ENCODE data around the gene RECK. TPM values are rescaled to one million over a fixed set of nuclear protein-coding genes. Genes with fewer than 3 reads are reported as not detected.

The RECK gene
- total RNA-seq, 1 experiment from 2014 or later: 13.2 TPM

DNA sequence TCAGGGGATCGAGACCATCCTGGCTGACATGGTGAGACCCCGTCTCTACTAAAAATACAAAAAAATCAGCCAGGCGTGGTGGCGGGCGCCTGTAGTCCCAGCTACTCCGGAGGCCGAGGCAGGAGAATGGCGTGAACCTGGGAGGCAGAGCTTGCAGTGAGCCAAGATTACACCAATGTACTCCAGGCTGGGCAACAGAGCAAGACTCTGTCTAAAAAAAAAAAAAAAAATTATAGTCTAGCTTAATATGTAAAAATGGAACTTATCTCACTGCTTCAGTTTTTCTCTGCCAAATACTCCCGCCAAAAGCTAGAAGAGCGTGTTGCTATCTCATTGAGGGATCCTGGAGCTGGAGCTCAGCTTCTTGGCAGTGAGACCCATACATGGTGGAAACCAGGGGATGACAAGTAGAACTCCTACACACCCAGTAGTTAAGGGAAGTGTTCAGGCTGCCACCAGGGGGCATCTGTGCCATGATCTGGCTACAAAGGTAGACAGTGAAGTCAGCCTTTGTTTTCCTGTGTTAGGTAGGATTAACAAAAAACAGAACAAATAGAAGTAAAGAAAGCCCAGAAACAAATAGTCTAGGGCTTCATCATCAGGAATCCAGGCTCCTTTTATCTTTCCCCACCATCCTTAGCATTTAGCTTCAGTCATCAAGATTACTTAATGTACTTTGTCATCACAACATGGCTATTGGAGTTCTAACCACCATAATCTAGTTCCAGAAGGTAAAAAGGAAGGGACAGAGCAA, 66.2 kb downstream of the RECK start:
- no peak overlapping the region for H3K27ac ChIP-seq (ENCODE audit: low read length)
- TF ChIP-seq TCF7L2 (IDR thresholded peaks at IDR 0.05; ENCODE audit: low read depth, low read length) (no peak), SIN3A (IDR thresholded peaks at IDR 0.05; ENCODE audit: borderline replicate concordance, insufficient read depth, low read depth, low read length) (no peak), POLR2AphosphoS5 (IDR thresholded peaks at IDR 0.05; ENCODE audit: low read depth, low read length) (no peak)
- TF ChIP-seq, protein P1, sequence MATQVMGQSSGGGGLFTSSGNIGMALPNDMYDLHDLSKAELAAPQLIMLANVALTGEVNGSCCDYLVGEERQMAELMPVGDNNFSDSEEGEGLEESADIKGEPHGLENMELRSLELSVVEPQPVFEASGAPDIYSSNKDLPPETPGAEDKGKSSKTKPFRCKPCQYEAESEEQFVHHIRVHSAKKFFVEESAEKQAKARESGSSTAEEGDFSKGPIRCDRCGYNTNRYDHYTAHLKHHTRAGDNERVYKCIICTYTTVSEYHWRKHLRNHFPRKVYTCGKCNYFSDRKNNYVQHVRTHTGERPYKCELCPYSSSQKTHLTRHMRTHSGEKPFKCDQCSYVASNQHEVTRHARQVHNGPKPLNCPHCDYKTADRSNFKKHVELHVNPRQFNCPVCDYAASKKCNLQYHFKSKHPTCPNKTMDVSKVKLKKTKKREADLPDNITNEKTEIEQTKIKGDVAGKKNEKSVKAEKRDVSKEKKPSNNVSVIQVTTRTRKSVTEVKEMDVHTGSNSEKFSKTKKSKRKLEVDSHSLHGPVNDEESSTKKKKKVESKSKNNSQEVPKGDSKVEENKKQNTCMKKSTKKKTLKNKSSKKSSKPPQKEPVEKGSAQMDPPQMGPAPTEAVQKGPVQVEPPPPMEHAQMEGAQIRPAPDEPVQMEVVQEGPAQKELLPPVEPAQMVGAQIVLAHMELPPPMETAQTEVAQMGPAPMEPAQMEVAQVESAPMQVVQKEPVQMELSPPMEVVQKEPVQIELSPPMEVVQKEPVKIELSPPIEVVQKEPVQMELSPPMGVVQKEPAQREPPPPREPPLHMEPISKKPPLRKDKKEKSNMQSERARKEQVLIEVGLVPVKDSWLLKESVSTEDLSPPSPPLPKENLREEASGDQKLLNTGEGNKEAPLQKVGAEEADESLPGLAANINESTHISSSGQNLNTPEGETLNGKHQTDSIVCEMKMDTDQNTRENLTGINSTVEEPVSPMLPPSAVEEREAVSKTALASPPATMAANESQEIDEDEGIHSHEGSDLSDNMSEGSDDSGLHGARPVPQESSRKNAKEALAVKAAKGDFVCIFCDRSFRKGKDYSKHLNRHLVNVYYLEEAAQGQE (IDR thresholded peaks at IDR 0.05; ENCODE audit: insufficient read depth in 1 of 2, low read depth in 2 of 2, low read length in 1 of 2): no peak
- TF ChIP-seq, protein P2, sequence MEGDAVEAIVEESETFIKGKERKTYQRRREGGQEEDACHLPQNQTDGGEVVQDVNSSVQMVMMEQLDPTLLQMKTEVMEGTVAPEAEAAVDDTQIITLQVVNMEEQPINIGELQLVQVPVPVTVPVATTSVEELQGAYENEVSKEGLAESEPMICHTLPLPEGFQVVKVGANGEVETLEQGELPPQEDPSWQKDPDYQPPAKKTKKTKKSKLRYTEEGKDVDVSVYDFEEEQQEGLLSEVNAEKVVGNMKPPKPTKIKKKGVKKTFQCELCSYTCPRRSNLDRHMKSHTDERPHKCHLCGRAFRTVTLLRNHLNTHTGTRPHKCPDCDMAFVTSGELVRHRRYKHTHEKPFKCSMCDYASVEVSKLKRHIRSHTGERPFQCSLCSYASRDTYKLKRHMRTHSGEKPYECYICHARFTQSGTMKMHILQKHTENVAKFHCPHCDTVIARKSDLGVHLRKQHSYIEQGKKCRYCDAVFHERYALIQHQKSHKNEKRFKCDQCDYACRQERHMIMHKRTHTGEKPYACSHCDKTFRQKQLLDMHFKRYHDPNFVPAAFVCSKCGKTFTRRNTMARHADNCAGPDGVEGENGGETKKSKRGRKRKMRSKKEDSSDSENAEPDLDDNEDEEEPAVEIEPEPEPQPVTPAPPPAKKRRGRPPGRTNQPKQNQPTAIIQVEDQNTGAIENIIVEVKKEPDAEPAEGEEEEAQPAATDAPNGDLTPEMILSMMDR (IDR thresholded peaks at IDR 0.05): peak; percentile 98
- no peaks in the 10 kb centered on the region for H3K27me3 ChIP-seq (ENCODE audit: control insufficient read depth, insufficient read depth, low read length)
- H3K36me3 ChIP-seq (ENCODE audit: control insufficient read depth, insufficient read depth, low read length): no peaks in the 10 kb centered on the region
- peak; percentile 69 for DNase-seq (ENCODE audit: low read depth, low spot score)
- peaks cover 3% of the 10 kb centered on the region; the same call in 1 of the 2 replicates for H3K4me1 ChIP-seq (ENCODE audit: control insufficient read depth, insufficient read depth, low read length)
- POLR2A ChIA-PET: interaction anchor here (0.5 to 1.5 kb wide), 3 partner anchors 50 to 87 kb away, joined by 5 to 9 read pairs (median 7); partner anchors contain the start of gene CLTA
- no peak overlapping the region for H3K4me3 ChIP-seq (ENCODE audit: low read depth in 2 of 2, low read length in 2 of 2)
- in situ Hi-C loops (cut with HindIII; ENCODE audit: low pct_unique_long_range_greater_than_20kb, low sequenced_read_pairs) (no loop called here), intact Hi-C loops (cut with micrococcal nuclease; ENCODE audit: unreplicated experiment) (loop anchor here (1.0 to 10.0 kb wide), 2 partner anchors 63 to 222 kb away; no protein-coding TSS in a partner anchor)
- BruUV-seq (replicated peaks): no TSS peak
- peak; percentile 95 for ATAC-seq
- CTCF ChIA-PET: interaction anchor here (0.5 to 3.2 kb wide), 13 partner anchors 8 to 259 kb away, joined by 3 to 37 read pairs (median 4); partner anchors contain the start of gene RECK
- no peaks in the 10 kb centered on the region for H3K9me3 ChIP-seq (ENCODE audit: control insufficient read depth, insufficient read depth, low read depth, low read length)

DNA sequence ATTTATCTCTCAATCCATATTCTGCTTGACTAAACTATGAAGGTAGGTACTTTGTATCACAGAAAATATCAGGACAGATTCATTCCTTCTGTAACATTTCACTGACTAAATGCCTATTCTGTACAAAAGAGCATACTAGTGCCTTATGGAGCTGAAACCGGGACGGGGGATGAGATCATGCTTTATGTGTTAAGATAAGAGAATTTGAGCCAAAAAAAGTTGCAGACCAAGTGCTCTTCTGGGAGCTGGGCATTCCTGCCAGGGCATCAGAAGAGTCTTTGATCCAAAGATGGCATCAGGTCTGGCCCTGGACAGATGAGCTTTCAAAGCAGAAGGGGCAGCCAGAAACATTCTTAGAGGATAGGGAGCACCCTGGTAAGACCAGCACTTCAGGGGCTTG, 72.4 kb downstream of the RECK start:
- in situ Hi-C loops (cut with HindIII; ENCODE audit: low pct_unique_long_range_greater_than_20kb, low sequenced_read_pairs): no loop called here
- BruUV-seq (replicated peaks): no TSS peak
- H3K36me3 ChIP-seq (ENCODE audit: control insufficient read depth, insufficient read depth, low read length): no peaks in the 10 kb centered on the region
- TF ChIP-seq POLR2AphosphoS5 (IDR thresholded peaks at IDR 0.05; ENCODE audit: low read depth, low read length) (no peak), TCF7L2 (IDR thresholded peaks at IDR 0.05; ENCODE audit: low read depth, low read length) (no peak), SIN3A (IDR thresholded peaks at IDR 0.05; ENCODE audit: borderline replicate concordance, insufficient read depth, low read depth, low read length) (no peak)
- TF ChIP-seq, protein P2 (IDR thresholded peaks at IDR 0.05): no peak
- TF ChIP-seq, protein P1 (IDR thresholded peaks at IDR 0.05; ENCODE audit: insufficient read depth in 1 of 2, low read depth in 2 of 2, low read length in 1 of 2): no peak
- H3K4me1 ChIP-seq (ENCODE audit: control insufficient read depth, insufficient read depth, low read length): no peaks in the 10 kb centered on the region
- DNase-seq (ENCODE audit: low read depth, low spot score) (no peak), ATAC-seq (no peak)
- H3K4me3 ChIP-seq (ENCODE audit: low read depth in 2 of 2, low read length in 2 of 2): no peak overlapping the region
- POLR2A ChIA-PET: no interaction called here
- H3K27ac ChIP-seq (ENCODE audit: low read length): no peak overlapping the region
- CTCF ChIA-PET: interaction anchor here (1.9 kb wide), 1 partner anchor 57 kb away, joined by 14 read pairs; no protein-coding TSS in a partner anchor
- H3K9me3 ChIP-seq (ENCODE audit: control insufficient read depth, insufficient read depth, low read depth, low read length): no peaks in the 10 kb centered on the region
- H3K27me3 ChIP-seq (ENCODE audit: control insufficient read depth, insufficient read depth, low read length): no peaks in the 10 kb centered on the region
- intact Hi-C loops (cut with micrococcal nuclease; ENCODE audit: unreplicated experiment): loop anchor here (10.0 kb wide), 1 partner anchor 216 kb away; no protein-coding TSS in a partner anchor
